HepG2 (cell line): ENCODE measurements around the gene PRKCD. TPM values are rescaled to one million over a fixed set of nuclear protein-coding genes. Genes with fewer than 3 reads are reported as not detected.
A peak's percentile ranks its signal among the peaks of the same experiment; 100 is the strongest.

Experiments used
- ATAC-seq: fragments of 200-7000 bp; cut with Tn5 transposase; 3 replicates; pipeline ENCODE4 v1.9.1; 2020; ENCODE audit warnings: mild to moderate bottlenecking, moderate library complexity
- BruUV-seq: library from RNA; stranded (reverse); fragments of 400-500 nt; replicated peaks from 2 replicates; lab custom pipeline; 2021; lab: Mats Ljungman, UMichigan
- CTCF ChIA-PET: fragments of 300-600 bp; formaldehyde crosslinking; extraction: SDS; loops from one replicate; lab custom pipeline; 2021; ENCODE audit warnings: low total read pairs, inconsistent platforms, low intra/inter-chr PET ratio; lab: Yijun Ruan, JAX
- POLR2A ChIA-PET: fragments of 350-600 bp; sonication (Branson Sonifier 250); formaldehyde crosslinking; loops from one replicate; lab custom pipeline; 2020; ENCODE audit warnings: antibody characterized with exemption, inconsistent platforms; lab: Yijun Ruan, JAX
- DNase-seq: peaks from one replicate; pipeline ENCODE4 v3.0.0-alpha.2; 2015; ENCODE audit warnings: low spot score
- FAIRE-seq: peaks from 3 replicates; lab custom pipeline; 2011; peaks lifted over from hg19 to GRCh38; lab: Jason Lieb, UNC
- H2AFZ ChIP-seq: one replicate; pipeline ENCODE4 v1.6.1; 2011; ENCODE audit warnings: low read length, inconsistent platforms
- H3K27ac ChIP-seq: fragments of 300-600 bp; 3 replicates; pipeline ENCODE4 v1.8.0; 2011; ENCODE audit warnings: mixed run types, mild to moderate bottlenecking, mixed read lengths, low read length, inconsistent platforms; ENCODE audit not compliant: insufficient read depth; ENCODE audit errors: extremely low read length
- H3K27me3 ChIP-seq, 2 experiments: fragments of 200-600 bp in 1 of 2; 2 replicates in 1 of 2; 3 replicates in 1 of 2; pipeline versions ENCODE4 v1.6.0 to v1.8.0; 2011; ENCODE audit warnings: low read length in 2 of 2, mild to moderate bottlenecking in 2 of 2, moderate library complexity in 2 of 2, inconsistent platforms in 1 of 2; ENCODE audit not compliant: insufficient read depth in 2 of 2, control insufficient read depth in 1 of 2
- H3K36me3 ChIP-seq, 2 experiments: fragments of 200-600 bp in 1 of 2; replicated peaks in 1 of 2; 2 replicates in 1 of 2; 3 replicates in 1 of 2; pipeline versions ENCODE4 v1.5.1 to v1.8.0; 2011; ENCODE audit warnings: low read length in 2 of 2, inconsistent platforms in 1 of 2; ENCODE audit not compliant: insufficient read depth in 2 of 2, control insufficient read depth in 1 of 2
- H3K4me1 ChIP-seq: 2 replicates; pipeline ENCODE4 v1.5.1; 2012; ENCODE audit warnings: low read length, inconsistent platforms; ENCODE audit not compliant: insufficient read depth
- H3K4me2 ChIP-seq: 2 replicates; pipeline ENCODE4 v1.6.0; 2011; ENCODE audit warnings: low read depth, low read length, inconsistent platforms
- H3K4me3 ChIP-seq, 3 experiments: fragments of 200-600 bp in 1 of 3; sonication (generic), shearing (Covaris generic) in 1 of 3; replicated peaks in 1 of 3; 2 replicates each; pipeline ENCODE4 v1.5.1; 2011 to 2016; ENCODE audit warnings: low read length in 3 of 3, inconsistent platforms in 2 of 3, low read depth in 2 of 3, mild to moderate bottlenecking in 2 of 3, control low read depth in 1 of 3, mixed read lengths in 1 of 3; ENCODE audit not compliant: insufficient read depth in 1 of 3
- H3K79me2 ChIP-seq: one replicate; pipeline ENCODE4 v1.6.1; 2011; ENCODE audit warnings: low read length, inconsistent platforms; ENCODE audit not compliant: insufficient read depth
- H3K9ac ChIP-seq: 2 replicates; pipeline ENCODE4 v1.6.0; 2011; ENCODE audit warnings: mild to moderate bottlenecking, low read depth, low read length, inconsistent platforms; ENCODE audit not compliant: insufficient read depth
- H3K9me3 ChIP-seq: 2 replicates; pipeline ENCODE4 v1.5.1; 2012; ENCODE audit warnings: mild to moderate bottlenecking, low read length
- H4K20me1 ChIP-seq: 2 replicates; pipeline ENCODE4 v1.6.0; 2011; ENCODE audit warnings: inconsistent platforms, mild to moderate bottlenecking, low read length, moderate library complexity; ENCODE audit not compliant: insufficient read depth
- REXO4 ChIP-seq: sonication (generic); formaldehyde crosslinking; IDR thresholded peaks from 2 replicates; pipeline ENCODE4 v1.8.0; 2022; ENCODE audit warnings: missing genetic modification reagents, mild to moderate bottlenecking, borderline replicate concordance
- ZNF121 ChIP-seq: sonication (generic); formaldehyde crosslinking; IDR thresholded peaks from 2 replicates; pipeline ENCODE4 v1.5.0; 2020; ENCODE audit warnings: mild to moderate bottlenecking, missing genetic modification reagents
- ZNF770 ChIP-seq: sonication (generic); formaldehyde crosslinking; IDR thresholded peaks from 2 replicates; pipeline ENCODE4 v1.5.0; 2020; ENCODE audit warnings: mild to moderate bottlenecking, missing genetic modification reagents
- WGBS: methylation state at CpG from one replicate; pipeline ENCODE4 v1.1.6; 2017; ENCODE audit warnings: low lambda C conversion rate; 5-methylcytosine and 5-hydroxymethylcytosine counted together
- in situ Hi-C: cut with HindIII; loops from 2 replicates; pipeline ENCODE4 v1.10.0; 2017; ENCODE audit warnings: low pct_unique_long_range_greater_than_20kb; ENCODE audit not compliant: extremely low pct_ligation_motif_present
- intact Hi-C: fragments of 100-400 bp; cut with micrococcal nuclease; formaldehyde crosslinking; loops from one replicate; pipeline ENCODE4 v1.10.0; 2022; ENCODE audit not compliant: unreplicated experiment
- polyA plus RNA-seq, 8 experiments: library from polyadenylated mRNA; depleted of rRNA in 3 of 8; stranded (reverse) in 7 of 8; unstranded in 1 of 8; fragments of >200 nt; fragmentation: Illumina TruSeq in 4 of 8; extraction: Trizol in 4 of 8; gene quantifications; 2 replicates each; pipeline versions ENCODE4 v1.2.1 to v1.2.3, GENCODE V29; 2011 to 2016; ENCODE audit warnings: low read depth in 4 of 8, missing spikeins in 1 of 8, mixed read lengths in 1 of 8; ENCODE audit not compliant: insufficient read depth in 1 of 8
- total RNA-seq, 5 experiments: library from RNA; depleted of rRNA; stranded (reverse); fragments of >200 nt; fragmentation: Illumina TruSeq; extraction: Trizol; gene quantifications; 2 replicates each; pipeline ENCODE4 v1.2.3, GENCODE V29; 2016; ENCODE audit warnings: low read depth in 1 of 5
- TF ChIP-seq, protein P1 (sequence below): fragments of 450-650 bp; IDR thresholded peaks from 2 replicates; pipeline ENCODE4 v1.6.1; 2017

Gene PRKCD
- total and polyA plus RNA-seq, 2 of the 13 experiments (the other 11 are each of a cell fraction or from before 2014, with no cell fraction given): 1.6 to 40.7 TPM

DNA sequence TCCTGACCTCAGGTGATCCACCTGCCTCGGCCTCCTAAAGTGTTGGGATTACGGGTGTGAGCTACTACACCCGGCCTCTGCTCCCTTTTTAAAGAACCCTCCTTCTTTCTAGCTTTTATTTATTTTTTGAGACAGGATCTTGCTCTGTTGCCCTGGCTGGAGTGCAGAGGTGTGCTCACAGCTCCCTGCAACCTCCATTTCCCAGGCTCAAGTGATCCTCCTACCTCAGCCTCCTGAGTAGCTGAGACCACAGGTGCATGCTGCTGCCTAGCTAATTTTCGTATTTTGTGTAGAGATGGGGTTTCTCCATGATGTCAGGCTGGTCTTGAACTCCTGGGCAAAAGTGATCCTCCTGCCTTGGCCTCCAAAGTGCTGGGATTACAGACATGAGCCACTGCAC, 60.3 kb downstream of the PRKCD start:
- FAIRE-seq (no peak), DNase-seq (no peak), ATAC-seq (no peak)
- Histone ChIP-seq H3K27ac (peak overlapping the region; percentile 75), H3K36me3 (peaks cover 9 to 25% of the 10 kb centered on the region in 2 experiments), H3K27me3 (no peaks in the 10 kb centered on the region), H3K9ac (no peak overlapping the region; the same call in 1 of the 2 replicates), H4K20me1 (0 out of 2 replicates have a peak, but pooled peaks cover under 1% of the 10 kb centered on the region), H3K4me1 (peaks cover 46% of the 10 kb centered on the region), H3K79me2 (no peaks in the 10 kb centered on the region), H3K4me3 (no peak overlapping the region), H3K4me2 (no peak overlapping the region; the same call in 1 of the 2 replicates), H3K9me3 (no peaks in the 10 kb centered on the region), H2AFZ (no peak overlapping the region)
- in situ Hi-C loops (no loop called here), intact Hi-C loops (loop anchor here (5.0 kb wide), 1 partner anchor 36 kb away; the partner anchor contains the start of gene TKT)
- WGBS: 96% methylated on average over 4 of the region's 4 CpGs
- ChIA-PET CTCF (no interaction called here), POLR2A (interaction anchor here (1.1 kb wide), 1 partner anchor 23 kb away, joined by 4 read pairs; no protein-coding TSS in a partner anchor)
- TF ChIP-seq ZNF770 (CRISPR knock-in tag) (peak; percentile 88), REXO4 (no peak), ZNF121 (peak; percentile 77)
- TF ChIP-seq, protein P1, sequence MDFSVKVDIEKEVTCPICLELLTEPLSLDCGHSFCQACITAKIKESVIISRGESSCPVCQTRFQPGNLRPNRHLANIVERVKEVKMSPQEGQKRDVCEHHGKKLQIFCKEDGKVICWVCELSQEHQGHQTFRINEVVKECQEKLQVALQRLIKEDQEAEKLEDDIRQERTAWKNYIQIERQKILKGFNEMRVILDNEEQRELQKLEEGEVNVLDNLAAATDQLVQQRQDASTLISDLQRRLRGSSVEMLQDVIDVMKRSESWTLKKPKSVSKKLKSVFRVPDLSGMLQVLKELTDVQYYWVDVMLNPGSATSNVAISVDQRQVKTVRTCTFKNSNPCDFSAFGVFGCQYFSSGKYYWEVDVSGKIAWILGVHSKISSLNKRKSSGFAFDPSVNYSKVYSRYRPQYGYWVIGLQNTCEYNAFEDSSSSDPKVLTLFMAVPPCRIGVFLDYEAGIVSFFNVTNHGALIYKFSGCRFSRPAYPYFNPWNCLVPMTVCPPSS: no peak
- no TSS peak for BruUV-seq
